ENCODE measurements around the gene PDK2. TPM values are rescaled to one million over a fixed set of nuclear protein-coding genes. Genes with fewer than 3 reads are reported as not detected.
"Not testable (repeated sequence)": the region's sequence is repeated elsewhere in the genome, so short reads cannot be mapped to it uniquely, and the experiment has no call there.

PDK2 gene
- total and polyA plus RNA-seq, 5 donors = 149 to 219 (median 178) TPM

DNA sequence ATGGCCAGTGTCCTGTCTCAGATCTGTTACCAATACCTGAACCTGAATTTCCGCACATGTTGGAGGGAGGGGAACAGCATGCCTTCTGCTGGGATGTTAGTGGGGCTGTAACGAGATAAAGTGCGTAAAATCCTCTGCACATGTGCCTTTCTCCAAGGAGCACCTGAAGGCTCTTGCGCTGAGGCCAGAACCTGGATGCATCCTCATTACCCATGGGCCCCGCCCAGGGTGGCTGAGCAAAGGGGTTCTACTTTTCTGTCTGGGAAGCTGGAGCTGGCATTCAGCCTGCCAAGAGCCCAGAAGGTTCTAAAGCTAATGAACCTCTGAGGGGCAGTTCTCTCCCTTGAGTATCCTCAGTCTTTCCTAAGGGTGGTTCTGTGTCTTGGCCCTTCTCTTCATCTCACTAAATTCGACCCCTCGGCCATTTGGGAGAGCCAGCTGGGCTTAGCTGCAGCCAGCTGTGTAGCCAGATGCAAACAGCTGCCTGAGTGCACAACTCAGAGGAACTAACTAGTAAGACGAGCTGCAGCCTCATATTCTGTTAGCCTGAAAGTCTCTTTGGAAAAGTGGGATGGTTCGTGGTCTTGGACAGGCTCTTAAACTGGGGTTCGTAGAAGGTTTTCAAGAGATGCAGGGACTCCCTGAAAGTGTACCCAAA is 36.7 kb upstream of the PDK2 start:
- intact Hi-C loops (cut with DNase I) = no loop called here
- DNase-seq (peak in 1 of 3 donors; percentile 62), ATAC-seq (no peak)
- peak overlapping the region; percentile 24 for H3K27ac ChIP-seq (ENCODE audit: low read length)
- WGBS = 72% methylated on average over 10 of the region's 10 CpGs
- H3K4me1 ChIP-seq (ENCODE audit: control insufficient read depth, insufficient read depth, low read length) = peaks cover 26% of the 10 kb centered on the region
- no peak overlapping the region for H3K4me3 ChIP-seq (ENCODE audit: low read length)
- no peaks in the 10 kb centered on the region for H3K27me3 ChIP-seq (ENCODE audit: control insufficient read depth, insufficient read depth)
- no peaks in the 10 kb centered on the region for H3K9me3 ChIP-seq (ENCODE audit: control insufficient read depth, low read length)

DNA sequence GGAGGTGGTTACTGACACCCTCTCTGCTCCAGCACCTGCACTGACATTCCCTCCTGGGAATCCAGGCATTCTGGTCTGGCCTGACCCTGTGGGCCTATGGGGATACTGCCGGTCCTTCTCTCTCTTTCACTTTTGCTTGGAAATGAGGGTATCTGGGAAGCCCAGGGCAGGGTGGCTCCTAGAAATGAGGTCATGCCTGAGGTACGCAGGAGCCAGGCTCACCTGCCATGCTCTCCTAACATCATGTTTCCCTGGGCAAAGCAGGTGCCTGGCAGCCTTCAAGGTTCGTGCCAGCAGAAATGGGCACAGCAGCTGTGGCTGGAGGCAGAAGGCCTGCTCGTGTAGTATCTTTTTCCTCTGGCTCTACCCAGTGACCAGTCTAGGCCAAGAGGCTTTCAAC is 35.9 kb upstream of the PDK2 start:
- Histone ChIP-seq H3K27me3 (ENCODE audit: control insufficient read depth, insufficient read depth) (no peaks in the 10 kb centered on the region), H3K4me3 (ENCODE audit: low read length) (no peak overlapping the region), H3K9me3 (ENCODE audit: control insufficient read depth, low read length) (no peaks in the 10 kb centered on the region), H3K4me1 (ENCODE audit: control insufficient read depth, insufficient read depth, low read length) (peaks cover 34% of the 10 kb centered on the region), H3K27ac (ENCODE audit: low read length) (peak overlapping the region; percentile 49)
- DNase-seq (no peak), ATAC-seq (no peak)
- intact Hi-C loops (cut with DNase I) = no loop called here
- WGBS = 49% methylated on average over 4 of the region's 4 CpGs

DNA sequence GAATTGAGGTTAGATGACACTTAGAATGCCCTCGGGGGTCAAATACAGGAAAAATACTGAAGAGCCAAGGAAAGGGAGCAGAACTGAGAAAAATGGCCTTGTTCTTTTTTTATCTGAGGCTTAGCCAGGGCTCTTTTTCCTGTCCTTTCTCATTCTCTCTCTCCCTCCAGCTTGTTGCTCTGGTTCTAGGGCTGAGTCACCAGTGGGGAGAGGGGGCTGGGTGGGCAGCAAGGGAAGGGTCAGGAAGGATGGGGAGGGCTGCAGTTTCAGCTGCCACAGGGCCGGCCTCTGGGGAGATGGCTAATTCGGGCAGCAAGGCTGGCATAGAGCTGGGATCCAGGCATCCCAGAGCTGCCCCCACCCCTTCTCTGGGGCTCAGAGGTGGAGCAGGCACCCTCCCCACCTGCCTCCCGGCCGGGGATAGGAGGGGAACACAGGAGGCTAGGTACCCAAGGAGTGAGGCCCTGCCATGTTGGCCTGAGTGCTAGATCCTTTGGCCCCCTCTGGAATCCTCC is 35.3 kb upstream of the PDK2 start:
- H3K4me1 ChIP-seq (ENCODE audit: control insufficient read depth, insufficient read depth, low read length) = peaks cover 39% of the 10 kb centered on the region
- H3K9me3 ChIP-seq (ENCODE audit: control insufficient read depth, low read length) = no peaks in the 10 kb centered on the region
- WGBS = 29% methylated on average over 5 of the region's 5 CpGs
- ATAC-seq (no peak), DNase-seq (peak in 1 of 3 donors; percentile 71)
- H3K27ac ChIP-seq (ENCODE audit: low read length) = peak overlapping the region; percentile 49
- no peaks in the 10 kb centered on the region for H3K27me3 ChIP-seq (ENCODE audit: control insufficient read depth, insufficient read depth)
- no peak overlapping the region for H3K4me3 ChIP-seq (ENCODE audit: low read length)
- intact Hi-C loops (cut with DNase I) = no loop called here

DNA sequence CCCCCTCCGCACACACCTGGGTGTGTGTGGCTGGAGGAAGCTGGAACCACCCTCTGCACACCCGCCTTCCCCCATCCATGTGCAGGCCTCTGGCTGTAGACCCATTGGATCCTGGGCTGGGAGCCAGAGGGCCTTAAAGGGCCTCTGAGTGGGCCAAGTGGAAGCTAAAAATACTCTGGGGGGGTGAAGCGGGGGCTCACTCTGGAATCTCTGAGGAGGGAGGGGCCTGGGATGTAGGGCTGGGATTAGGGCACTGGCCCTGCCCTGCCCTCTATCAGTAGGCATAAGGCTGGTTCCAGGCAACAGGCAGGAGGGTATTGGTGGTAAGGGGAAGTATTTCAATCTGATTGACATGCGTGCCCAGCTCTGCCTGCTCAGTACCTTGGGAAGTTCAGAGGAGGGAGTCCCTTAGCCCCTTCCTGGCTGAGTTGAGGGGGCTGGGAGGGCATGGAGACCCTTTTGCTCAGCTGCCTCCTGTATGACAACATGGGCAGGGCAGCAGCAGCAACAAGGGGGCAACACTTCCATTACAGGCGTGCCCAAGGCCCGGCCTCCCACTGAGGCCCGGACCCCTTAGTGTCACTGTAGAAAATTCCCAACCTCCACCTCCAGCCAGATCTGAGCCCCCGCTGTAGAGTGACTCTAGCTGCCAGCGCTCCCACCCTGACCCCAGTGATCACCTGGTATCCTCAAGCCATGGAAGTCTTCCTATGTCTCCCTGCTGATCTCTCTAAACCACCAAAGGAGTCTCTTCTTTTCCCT is 34.0 kb upstream of the PDK2 start:
- Histone ChIP-seq H3K4me3 (ENCODE audit: low read length) (no peak overlapping the region), H3K4me1 (ENCODE audit: control insufficient read depth, insufficient read depth, low read length) (peaks cover 37% of the 10 kb centered on the region), H3K27me3 (ENCODE audit: control insufficient read depth, insufficient read depth) (no peaks in the 10 kb centered on the region), H3K27ac (ENCODE audit: low read length) (peak overlapping the region; percentile 91), H3K9me3 (ENCODE audit: control insufficient read depth, low read length) (no peaks in the 10 kb centered on the region)
- peak; percentile 67 to 76 for ATAC-seq
- WGBS = 59% methylated on average over 9 of the region's 9 CpGs
- intact Hi-C loops (cut with DNase I) = no loop called here
- DNase-seq = peak; percentile 84 to 95 (median 94)

DNA sequence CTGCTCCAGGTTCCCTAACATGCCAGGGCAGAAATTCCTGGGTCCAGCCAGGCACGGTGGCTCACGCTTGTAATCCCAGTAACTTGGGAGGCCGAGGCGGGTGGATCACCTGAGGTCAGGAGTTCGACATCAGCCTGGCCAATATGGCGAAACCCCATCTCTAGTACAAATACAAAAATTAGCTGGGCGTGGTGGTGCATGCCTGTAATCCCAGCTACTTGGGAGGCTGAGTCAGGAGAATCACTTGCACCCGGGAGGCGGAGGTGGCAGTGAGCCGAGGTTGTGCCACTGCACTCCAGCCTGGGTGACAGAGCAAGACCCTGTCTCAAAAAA is 33.5 kb upstream of the PDK2 start:
- whole genome bisulfite sequencing = 81% methylated on average over 10 of the region's 10 CpGs
- intact Hi-C loops (cut with DNase I); H3K27me3 ChIP-seq (ENCODE audit: control insufficient read depth, insufficient read depth); ATAC-seq; DNase-seq; H3K4me3 ChIP-seq (ENCODE audit: low read length); H3K9me3 ChIP-seq (ENCODE audit: control insufficient read depth, low read length): not testable (repeated sequence)
- peaks cover 37% of the 10 kb centered on the region for H3K4me1 ChIP-seq (ENCODE audit: control insufficient read depth, insufficient read depth, low read length)
- H3K27ac ChIP-seq (ENCODE audit: low read length) = peak overlapping the region; percentile 91

DNA sequence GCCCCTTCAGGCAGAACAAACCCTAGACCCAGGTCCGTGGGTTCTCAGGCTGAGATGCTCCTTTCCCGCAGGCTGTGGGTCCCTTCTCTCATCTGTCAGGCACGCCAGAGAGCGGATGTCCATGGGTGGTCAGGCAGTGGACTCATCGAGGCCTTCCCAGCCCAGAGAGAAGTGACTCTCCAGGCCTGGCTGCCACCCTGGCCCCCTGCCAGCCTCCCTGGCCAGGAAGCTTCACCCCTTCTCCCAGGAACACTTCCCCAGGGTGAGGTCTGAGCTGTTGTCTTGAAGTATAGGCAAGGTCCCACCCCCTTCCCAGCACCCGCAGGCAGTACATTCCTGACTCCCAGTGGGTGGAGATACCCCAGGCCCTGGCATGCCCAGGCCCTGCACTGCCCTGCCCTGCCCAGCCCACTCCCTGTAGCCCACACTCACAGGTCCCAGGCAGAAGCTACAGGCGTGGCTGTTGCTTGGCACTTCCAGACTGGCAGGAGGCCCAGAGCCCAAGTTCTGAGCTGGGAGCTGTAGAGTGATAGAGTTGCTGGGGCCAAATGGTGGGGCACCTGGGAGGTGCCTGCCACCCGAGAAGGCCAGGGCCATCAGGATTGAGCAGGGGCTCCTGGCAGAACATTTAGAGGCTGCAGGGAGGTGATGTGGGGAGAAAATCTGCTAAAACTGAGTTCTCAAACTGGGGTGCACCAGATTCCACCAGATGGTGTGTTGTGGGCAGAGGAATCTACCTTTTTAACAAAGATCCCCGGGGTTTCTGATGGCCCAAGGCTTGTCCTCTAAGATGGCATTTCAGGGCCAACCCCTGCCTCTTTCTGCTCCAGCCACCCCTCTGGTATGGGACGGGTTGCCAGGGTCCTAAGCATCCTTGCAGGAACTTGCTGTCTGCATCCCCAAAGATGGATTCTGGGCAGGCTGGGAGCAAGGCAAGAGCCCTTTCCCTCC is 32.6 kb upstream of the PDK2 start:
- DNase-seq (peak; percentile 77 to 92 (median 90)), ATAC-seq (peak; percentile 82 to 88)
- Histone ChIP-seq H3K27ac (ENCODE audit: low read length) (peak overlapping the region; percentile 62), H3K9me3 (ENCODE audit: control insufficient read depth, low read length) (no peaks in the 10 kb centered on the region), H3K4me1 (ENCODE audit: control insufficient read depth, insufficient read depth, low read length) (peaks cover 35% of the 10 kb centered on the region), H3K4me3 (ENCODE audit: low read length) (no peak overlapping the region), H3K27me3 (ENCODE audit: control insufficient read depth, insufficient read depth) (no peaks in the 10 kb centered on the region)
- 58% methylated on average over 10 of the region's 10 CpGs for WGBS
- intact Hi-C loops (cut with DNase I) = no loop called here

DNA sequence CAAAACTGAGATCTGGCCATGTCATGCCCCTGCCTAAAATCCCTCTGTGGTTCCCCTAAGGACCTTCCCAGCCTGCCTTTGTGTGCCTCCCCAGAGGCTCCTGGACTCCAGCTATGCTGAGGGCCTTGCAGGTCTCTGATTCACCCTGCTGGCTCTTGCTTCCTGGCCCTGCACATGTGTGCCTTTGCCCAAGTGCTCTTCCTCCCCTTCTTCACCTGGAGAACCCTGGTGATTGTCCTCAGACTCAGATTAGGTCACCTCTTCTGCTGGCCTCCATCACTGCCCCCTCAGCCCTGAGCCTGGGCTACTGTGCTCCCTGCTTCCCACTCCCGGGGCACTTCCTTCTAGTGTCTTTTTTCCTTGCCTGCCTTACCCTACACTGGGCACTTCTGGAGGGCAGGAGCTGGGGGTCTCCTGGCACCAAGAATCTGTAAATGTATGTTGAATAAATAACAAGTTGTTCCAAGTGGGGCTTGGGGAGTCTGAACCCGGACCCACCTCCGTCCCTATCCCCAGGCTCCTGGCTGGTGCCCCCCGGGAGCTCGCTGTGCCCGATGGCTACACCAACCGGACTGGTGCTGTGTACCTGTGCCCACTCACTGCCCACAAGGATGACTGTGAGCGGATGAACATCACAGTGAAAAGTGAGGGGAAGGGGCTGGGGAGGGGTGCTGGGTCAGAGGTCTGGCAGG is 31.4 kb upstream of the PDK2 start:
- DNase-seq = no peak
- intact Hi-C loops (cut with DNase I) = no loop called here
- ATAC-seq = no peak
- no peaks in the 10 kb centered on the region for H3K27me3 ChIP-seq (ENCODE audit: control insufficient read depth, insufficient read depth)
- H3K9me3 ChIP-seq (ENCODE audit: control insufficient read depth, low read length) = no peaks in the 10 kb centered on the region
- no peak overlapping the region for H3K4me3 ChIP-seq (ENCODE audit: low read length)
- peak overlapping the region; percentile 62 for H3K27ac ChIP-seq (ENCODE audit: low read length)
- peaks cover 29% of the 10 kb centered on the region for H3K4me1 ChIP-seq (ENCODE audit: control insufficient read depth, insufficient read depth, low read length)
- 93% methylated on average over 8 of the region's 8 CpGs for WGBS

DNA sequence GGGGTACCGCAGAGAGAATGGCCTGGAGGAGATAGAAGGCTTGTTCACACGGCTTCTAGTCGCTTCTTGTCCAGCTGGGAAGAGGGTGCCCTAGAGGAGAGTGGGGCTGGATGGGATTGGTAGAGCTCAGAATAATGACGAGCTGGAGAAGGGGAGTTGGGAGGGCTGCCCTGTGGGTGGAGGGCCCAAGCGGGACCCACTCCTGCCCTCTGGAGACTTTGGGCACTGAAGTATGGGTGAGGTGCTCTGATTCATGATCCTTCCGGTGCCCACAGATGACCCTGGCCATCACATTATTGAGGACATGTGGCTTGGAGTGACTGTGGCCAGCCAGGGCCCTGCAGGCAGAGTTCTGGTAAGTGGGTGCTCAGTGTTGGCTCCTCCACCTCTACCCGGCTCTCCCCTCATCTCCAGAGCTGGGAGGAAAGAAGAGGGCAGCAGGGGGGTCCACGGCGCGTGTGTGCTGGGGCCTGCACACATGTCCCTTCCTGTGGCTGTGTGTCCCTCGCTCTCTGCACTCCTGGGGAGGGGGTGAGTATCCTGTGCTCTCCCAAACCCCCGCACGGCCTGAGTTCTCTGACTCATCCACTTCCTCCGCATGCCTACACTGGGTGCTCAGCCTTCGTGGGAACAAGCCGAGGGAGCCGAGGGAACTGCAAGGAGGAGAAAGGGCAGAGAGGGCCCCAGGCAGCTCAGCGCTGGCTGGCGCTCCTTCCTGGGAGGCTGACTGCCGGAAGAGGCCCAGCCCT is 30.7 kb upstream of the PDK2 start:
- DNase-seq (peak; percentile 60 to 76 (median 66)), ATAC-seq (peak; percentile 6 to 44)
- intact Hi-C loops (cut with DNase I) = no loop called here
- H3K4me3 ChIP-seq (ENCODE audit: low read length) = no peak overlapping the region
- peaks cover 25% of the 10 kb centered on the region for H3K4me1 ChIP-seq (ENCODE audit: control insufficient read depth, insufficient read depth, low read length)
- H3K27ac ChIP-seq (ENCODE audit: low read length) = peak overlapping the region; percentile 62
- no peaks in the 10 kb centered on the region for H3K27me3 ChIP-seq (ENCODE audit: control insufficient read depth, insufficient read depth)
- WGBS = 49% methylated on average over 20 of the region's 20 CpGs
- H3K9me3 ChIP-seq (ENCODE audit: control insufficient read depth, low read length) = no peaks in the 10 kb centered on the region

DNA sequence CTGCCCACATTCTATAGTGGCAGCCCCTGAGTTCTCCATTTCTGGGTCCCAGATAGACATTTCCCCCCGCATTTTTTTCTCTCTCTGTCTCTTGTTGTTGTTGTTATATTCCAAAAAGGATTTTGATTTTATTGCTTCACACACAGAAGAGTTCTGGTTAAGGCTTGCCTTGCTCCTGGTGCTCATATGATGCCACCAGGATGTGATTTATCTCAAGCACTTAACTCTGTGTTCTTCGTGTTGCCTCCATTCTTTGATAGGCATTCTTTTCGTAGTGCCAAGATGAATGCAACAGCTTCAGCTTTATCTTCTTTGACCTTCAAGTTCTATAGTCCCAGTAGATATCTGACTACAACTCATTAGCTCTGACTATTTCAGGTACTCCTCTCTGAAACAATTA is 30.1 kb upstream of the PDK2 start:
- Histone ChIP-seq H3K4me1 (ENCODE audit: control insufficient read depth, insufficient read depth, low read length) (peaks cover 23% of the 10 kb centered on the region), H3K4me3 (ENCODE audit: low read length) (no peak overlapping the region)

DNA sequence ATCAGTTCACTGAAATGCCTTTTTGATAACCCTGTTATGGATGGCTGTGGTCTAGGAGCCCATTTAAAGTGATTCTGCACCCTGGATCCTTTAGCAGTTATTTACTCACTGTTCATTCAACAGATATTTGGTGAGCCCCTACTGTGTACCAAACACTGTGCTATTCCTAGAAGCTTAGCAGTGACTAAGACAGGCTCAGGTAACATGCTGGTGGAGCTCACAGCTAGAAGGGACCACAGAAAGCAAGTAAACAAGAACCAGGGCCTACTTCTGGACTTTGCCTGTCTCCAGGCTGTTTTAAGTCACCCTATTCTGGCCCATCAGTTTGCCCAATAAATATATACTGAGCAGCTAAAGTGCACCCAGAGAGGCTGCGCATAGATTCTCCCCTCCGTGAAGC is 28.2 kb upstream of the PDK2 start:
- intact Hi-C loops (cut with DNase I) = no loop called here
- DNase-seq (no peak), ATAC-seq (no peak)
- Histone ChIP-seq H3K4me1 (ENCODE audit: control insufficient read depth, insufficient read depth, low read length) (peaks cover 18% of the 10 kb centered on the region), H3K9me3 (ENCODE audit: control insufficient read depth, low read length) (no peaks in the 10 kb centered on the region), H3K4me3 (ENCODE audit: low read length) (no peak overlapping the region), H3K27ac (ENCODE audit: low read length) (no peak overlapping the region), H3K27me3 (ENCODE audit: control insufficient read depth, insufficient read depth) (no peaks in the 10 kb centered on the region)
- 95% methylated on average over 2 of the region's 2 CpGs for WGBS

More for the DNA sequence above, 30.1 kb upstream of the PDK2 start:
- ATAC-seq (no peak), DNase-seq (no peak)
- no peaks in the 10 kb centered on the region for H3K27me3 ChIP-seq (ENCODE audit: control insufficient read depth, insufficient read depth)
- peak overlapping the region; percentile 62 for H3K27ac ChIP-seq (ENCODE audit: low read length)
- intact Hi-C loops (cut with DNase I) = no loop called here
- no peaks in the 10 kb centered on the region for H3K9me3 ChIP-seq (ENCODE audit: control insufficient read depth, low read length)
- WGBS = 39% methylated on average over 3 of the region's 3 CpGs

All from right cardiac atrium (tissue), 5 donors.